ENCODE measurements around the gene TMEM151A.

- no peak for TF ChIP-seq CTCF (IDR thresholded peaks at IDR 0.05)
- no peak for TF ChIP-seq POLR2A (IDR thresholded peaks at IDR 0.05)
- no peak for TF ChIP-seq POLR2AphosphoS5 (IDR thresholded peaks at IDR 0.05)
These were observed 7.1 kb upstream of the TMEM151A start for GRCh38 chr11:66284526-66285078.
